K562 (cell line): ENCODE measurements around the gene TBC1D2B. TPM values are rescaled to one million over a fixed set of nuclear protein-coding genes. Genes with fewer than 3 reads are reported as not detected.

ENCODE experiments used
- ATAC-seq: fragments of 200-7000 bp; cut with Tn5 transposase; 3 replicates; pipeline ENCODE4 v1.9.1; 2020; ENCODE audit warnings: moderate library complexity
- BruUV-seq: library from RNA; stranded (reverse); fragments of 400-500 nt; replicated peaks from 2 replicates; lab custom pipeline; 2021; lab: Mats Ljungman, UMichigan
- CTCF ChIA-PET: fragments of 300-600 bp; formaldehyde crosslinking; extraction: SDS; loops from one replicate; lab custom pipeline; 2021; ENCODE audit warnings: low intra/inter-chr PET ratio; lab: Yijun Ruan, JAX
- POLR2A ChIA-PET: fragments of 300-600, 350-650 bp; sonication (Branson Sonifier 250); formaldehyde crosslinking; extraction: SDS; loops from one replicate; lab custom pipeline; 2021; ENCODE audit warnings: antibody characterized with exemption, inconsistent platforms; lab: Yijun Ruan, JAX
- DNase-seq, 4 experiments: peaks; one replicate each; pipeline versions ENCODE4 v3.0.0 to v3.0.0-alpha.2; 2011 to 2018; ENCODE audit warnings: low spot score in 3 of 4, mixed read lengths in 3 of 4; ENCODE audit errors: extremely low read depth in 1 of 4
- FAIRE-seq: peaks from 2 replicates; lab custom pipeline; 2011; peaks lifted over from hg19 to GRCh38; lab: Jason Lieb, UNC
- H2AFZ ChIP-seq: 2 replicates; pipeline ENCODE4 v1.6.0; 2011; ENCODE audit warnings: low read depth, low read length, control low read depth, inconsistent platforms
- H3K27ac ChIP-seq: fragments of 200-600 bp; 3 replicates; pipeline ENCODE4 v1.8.0; 2011; ENCODE audit warnings: low read depth, mild to moderate bottlenecking, control low read depth, inconsistent platforms, low read length, moderate library complexity, mixed read lengths; ENCODE audit errors: extremely low read depth
- H3K27me3 ChIP-seq, 2 experiments: fragments of 300-600 bp in 1 of 2; 2 replicates in 1 of 2; 3 replicates in 1 of 2; pipeline versions ENCODE4 v1.6.0 to v1.8.0; 2011; ENCODE audit warnings: inconsistent platforms in 2 of 2, low read length in 2 of 2, mild to moderate bottlenecking in 1 of 2, mixed read lengths in 1 of 2, moderate library complexity in 1 of 2; ENCODE audit not compliant: control insufficient read depth in 2 of 2, insufficient read depth in 2 of 2
- H3K36me3 ChIP-seq: fragments of 300-600 bp; 3 replicates; pipeline ENCODE4 v1.8.0; 2011; ENCODE audit warnings: mild to moderate bottlenecking, low read length, inconsistent platforms; ENCODE audit not compliant: control insufficient read depth, insufficient read depth
- H3K4me1 ChIP-seq, 2 experiments: fragments of 200-600 bp in 1 of 2; replicated peaks in 1 of 2; 2 replicates in 1 of 2; 3 replicates in 1 of 2; pipeline versions ENCODE4 v1.5.1 to v1.8.0; 2011; ENCODE audit warnings: inconsistent platforms in 2 of 2, low read length in 2 of 2, mild to moderate bottlenecking in 1 of 2, mixed read lengths in 1 of 2, moderate library complexity in 1 of 2; ENCODE audit not compliant: control insufficient read depth in 2 of 2, insufficient read depth in 2 of 2
- H3K4me2 ChIP-seq: 2 replicates; pipeline ENCODE4 v1.6.1; 2011; ENCODE audit warnings: low read length, control low read depth, inconsistent platforms, mixed read lengths; ENCODE audit not compliant: insufficient read depth
- H3K4me3 ChIP-seq: fragments of 200-600 bp; sonication (generic), shearing (Covaris generic); 2 replicates; pipeline ENCODE4 v1.5.1; 2016; ENCODE audit warnings: control low read depth, inconsistent platforms
- H3K79me2 ChIP-seq: fragments of 200-600 bp; 3 replicates; pipeline ENCODE4 v1.8.0; 2011; ENCODE audit warnings: low read length, inconsistent platforms; ENCODE audit not compliant: control insufficient read depth, insufficient read depth
- H3K9ac ChIP-seq, 2 experiments: 2 replicates each; pipeline versions ENCODE4 v1.6.0 to v1.6.1; 2011; ENCODE audit warnings: low read depth in 2 of 2, low read length in 2 of 2, control low read depth in 1 of 2, inconsistent platforms in 1 of 2, mild to moderate bottlenecking in 1 of 2, mixed read lengths in 1 of 2; ENCODE audit not compliant: insufficient read depth in 1 of 2
- H3K9me1 ChIP-seq: one replicate; pipeline ENCODE4 v1.6.0; 2011; ENCODE audit warnings: inconsistent platforms, mild to moderate bottlenecking, low read length, moderate library complexity; ENCODE audit not compliant: control insufficient read depth, insufficient read depth
- H3K9me3 ChIP-seq: replicated peaks from 2 replicates; pipeline ENCODE4 v1.5.1; 2011; ENCODE audit warnings: low read depth, low read length, inconsistent platforms; ENCODE audit not compliant: control insufficient read depth, insufficient read depth
- H4K20me1 ChIP-seq: replicated peaks from 2 replicates; pipeline ENCODE4 v1.6.1; 2011; ENCODE audit warnings: low read length, inconsistent platforms, mixed read lengths; ENCODE audit not compliant: control insufficient read depth, insufficient read depth
- BCOR ChIP-seq: fragments of 450-650 bp; IDR thresholded peaks from 2 replicates; pipeline ENCODE4 v1.6.1; 2016
- CBX8 ChIP-seq: fragments of 200-600 bp; sonication (generic); IDR thresholded peaks from 2 replicates; pipeline ENCODE4 v1.6.1; 2012; ENCODE audit warnings: borderline replicate concordance, mixed run types, low read depth, mild to moderate bottlenecking, moderate library complexity, mixed read lengths, low read length, control low read depth, inconsistent platforms; ENCODE audit not compliant: poor library complexity, severe bottlenecking; ENCODE audit errors: extremely low read depth
- CEBPB ChIP-seq: fragments of 450-650 bp; IDR thresholded peaks from 2 replicates; pipeline ENCODE4 v1.6.1; 2016; ENCODE audit warnings: missing genetic modification characterization, missing compliant biosample characterization
- ETV1 ChIP-seq: fragments of 450-650 bp; conservative IDR thresholded peaks from 2 replicates; pipeline ENCODE4 v1.6.1; 2016; ENCODE audit warnings: missing genetic modification characterization, control low read depth, low read depth, missing compliant biosample characterization
- ETV6 ChIP-seq, 3 experiments: fragments of 150-350 bp in 1 of 3; sonication (generic) in 1 of 3; formaldehyde crosslinking in 1 of 3; IDR thresholded peaks; 2 replicates each; pipeline versions ENCODE4 v1.6.1 to v1.8.0; 2014 to 2022; ENCODE audit warnings: borderline replicate concordance in 2 of 3, low read depth in 2 of 3, antibody characterized with exemption in 1 of 3, low read length in 1 of 3, mild to moderate bottlenecking in 1 of 3, missing genetic modification reagents in 1 of 3
- ILK ChIP-seq: fragments of 450-650 bp; IDR thresholded peaks from 2 replicates; pipeline ENCODE4 v1.6.1; 2016; ENCODE audit warnings: missing genetic modification characterization, low read depth, mild to moderate bottlenecking, missing compliant biosample characterization, moderate library complexity, borderline replicate concordance
- LARP7 ChIP-seq: fragments of 450-650 bp; IDR thresholded peaks from 2 replicates; pipeline ENCODE4 v1.6.1; 2016
- MEF2D ChIP-seq: conservative IDR thresholded peaks from 2 replicates; pipeline ENCODE4 v1.6.1; 2016; ENCODE audit warnings: low read depth, missing genetic modification characterization, missing compliant biosample characterization
- RAD21 ChIP-seq, 2 experiments: fragments of 250-450 bp in 1 of 2; fragments of 450-650 bp in 1 of 2; sonication (Bioruptor Pico) in 1 of 2; formaldehyde crosslinking in 1 of 2; IDR thresholded peaks in 1 of 2; conservative IDR thresholded peaks in 1 of 2; 2 replicates each; pipeline versions ENCODE4 v1.4.0 to v1.8.0; 2020 to 2022; ENCODE audit warnings: mild to moderate bottlenecking in 2 of 2, moderate library complexity in 1 of 2
- SMAD4 ChIP-seq: fragments of 250-450 bp; sonication (Bioruptor Pico); conservative IDR thresholded peaks from 2 replicates; pipeline ENCODE4 v1.8.0; 2021; ENCODE audit warnings: inconsistent platforms, mild to moderate bottlenecking, moderate library complexity
- THRA ChIP-seq: fragments of 450-650 bp; IDR thresholded peaks from 2 replicates; pipeline ENCODE4 v1.6.1; 2017; ENCODE audit warnings: mild to moderate bottlenecking, moderate library complexity
- ZNF436 ChIP-seq: fragments of 250-450, 450-650 bp; sonication (Bioruptor Pico); formaldehyde crosslinking; IDR thresholded peaks from 2 replicates; pipeline ENCODE4 v1.7.0; 2020; ENCODE audit warnings: mild to moderate bottlenecking
- WGBS: fragments of 100-300 bp; shearing (Covaris generic); methylation state at CpG from one replicate; pipeline ENCODE4 v1.1.6; 2016; ENCODE audit warnings: low coverage, mixed read lengths; ENCODE audit not compliant: insufficient coverage; ENCODE audit errors: missing lambda C conversion rate; 5-methylcytosine and 5-hydroxymethylcytosine counted together
- in situ Hi-C: fragments of 300-500 bp; cut with MboI; formaldehyde crosslinking; loops from 4 replicates; pipeline ENCODE4 v1.15.0; 2018; ENCODE audit warnings: inconsistent platforms, mixed read lengths
- intact Hi-C: fragments of 100-400 bp; cut with micrococcal nuclease; formaldehyde crosslinking; loops from 2 replicates; pipeline ENCODE4 v1.14.2; 2022
- polyA plus RNA-seq, 8 experiments: library from polyadenylated mRNA; depleted of rRNA in 4 of 8; stranded (reverse) in 5 of 8; unstranded in 3 of 8; fragments of >200 nt; fragmentation: Nextera tagmentation in 2 of 8; fragmentation: Illumina TruSeq in 1 of 8; extraction: Ambion mirVana in 2 of 8; extraction: Trizol in 1 of 8; gene quantifications; 2 replicates each; pipeline versions ENCODE4 v1.2.1 to v1.2.3, GENCODE V29; 2011 to 2014; ENCODE audit warnings: inconsistent platforms in 1 of 8, missing spikeins in 1 of 8
- total RNA-seq, 7 experiments: library from RNA; depleted of rRNA in 6 of 7; stranded (reverse); fragments of >200 nt in 6 of 7; fragmentation: Illumina TruSeq in 2 of 7; extraction: Trizol in 2 of 7; gene quantifications; 2 replicates each; pipeline versions ENCODE4 v1.2.1 to v1.2.3, GENCODE V29; 2011 to 2021; ENCODE audit warnings: low replicate concordance in 1 of 7
- TF ChIP-seq, protein P1 (sequence below): sonication (generic); formaldehyde crosslinking; IDR thresholded peaks from 2 replicates; pipeline ENCODE4 v1.8.0; 2022; ENCODE audit warnings: missing genetic modification reagents, mild to moderate bottlenecking, moderate library complexity, borderline replicate concordance
- TF ChIP-seq, protein P2 (sequence below), 3 experiments: fragments of 200-800 bp in 1 of 3; sonication (Bioruptor generic) in 1 of 3; sonication (generic) in 1 of 3; formaldehyde crosslinking in 1 of 3; IDR thresholded peaks; 2 replicates each; pipeline versions ENCODE4 v1.6.1 to v1.8.0; 2016 to 2022; ENCODE audit warnings: mild to moderate bottlenecking in 2 of 3, missing compliant biosample characterization in 2 of 3, missing genetic modification characterization in 2 of 3, missing genetic modification reagents in 1 of 3
- TF ChIP-seq, protein P3 (sequence below): fragments of 450-650 bp; IDR thresholded peaks from 2 replicates; pipeline ENCODE4 v1.7.0; 2016; ENCODE audit warnings: borderline replicate concordance

Gene TBC1D2B
- total and polyA plus RNA-seq, 9 of the 15 experiments (the other 6 are each of a cell fraction or from before 2014, with no cell fraction given): 0.15 to 16.3 (median 8.9) TPM

DNA sequence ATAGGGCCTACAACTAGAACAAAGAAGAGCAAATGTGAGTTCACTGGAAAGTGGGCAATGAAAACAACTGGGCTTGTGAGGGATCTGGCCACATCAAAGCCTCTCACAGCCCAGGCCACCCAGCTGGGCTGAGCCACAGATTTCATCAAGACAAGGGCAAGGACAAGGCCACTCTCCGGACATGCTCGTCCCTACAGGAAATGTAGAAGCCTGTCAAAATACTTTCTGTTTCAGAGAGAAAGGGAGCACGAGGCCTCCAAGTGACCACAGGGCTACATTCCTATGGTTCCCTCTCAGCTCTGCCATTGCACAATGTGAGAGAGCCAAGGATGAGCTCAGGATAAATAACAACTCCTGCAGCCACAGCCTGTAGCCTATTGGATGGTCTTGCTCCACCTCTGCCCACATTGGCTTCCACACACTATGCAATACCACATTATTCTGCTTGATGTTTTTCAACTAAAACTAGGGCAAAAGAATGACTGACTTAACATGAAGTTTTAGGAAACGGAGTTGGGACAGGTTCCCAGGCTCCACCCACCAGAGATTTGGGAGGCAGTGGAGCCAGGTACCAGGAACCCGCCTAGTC lies 12.1 kb downstream of the TBC1D2B start:
- WGBS: 52% methylated on average over 5 of the region's 5 CpGs
- no peak overlapping the region for H3K4me2 ChIP-seq
- H3K9ac ChIP-seq: no peak overlapping the region
- H3K36me3 ChIP-seq: no peaks in the 10 kb centered on the region
- POLR2A ChIA-PET: interaction anchor here (0.7 kb wide), 2 partner anchors 10 to 19 kb away, joined by 3 to 4 read pairs; no protein-coding TSS in a partner anchor
- no peak for DNase-seq
- H3K9me1 ChIP-seq: no peaks in the 10 kb centered on the region
- no peak for FAIRE-seq
- intact Hi-C loops: no loop called here
- CTCF ChIA-PET: no interaction called here
- peaks cover 8% of the 10 kb centered on the region for H4K20me1 ChIP-seq
- ATAC-seq: peak; percentile 43; the same call in 2 of the 3 replicates
- H3K4me3 ChIP-seq: no peak overlapping the region
- H3K79me2 ChIP-seq: peaks cover 22% of the 10 kb centered on the region; the same call in 2 of the 3 replicates
- H3K4me1 ChIP-seq: peaks cover 0 to 37% of the 10 kb centered on the region in 2 experiments; a peak in 4 of 5 replicates
- H3K27ac ChIP-seq: no peak overlapping the region
- BruUV-seq: no TSS peak
- H3K9me3 ChIP-seq: no peaks in the 10 kb centered on the region
- H3K27me3 ChIP-seq: no peaks in the 10 kb centered on the region
- no peak overlapping the region for H2AFZ ChIP-seq
- in situ Hi-C loops: no loop called here
- TF ChIP-seq BCOR (no peak), SMAD4 (CRISPR knock-in tag) (no peak), ILK (no peak), THRA (no peak), MEF2D (tag) (no peak), LARP7 (no peak), CEBPB (tag) (peak; percentile 91), ZNF436 (CRISPR knock-in tag) (no peak), ETV1 (peak; percentile 81), RAD21 (CRISPR knock-in tag; conservative IDR thresholded peaks at IDR 0.05 in 1 of 2, IDR thresholded peaks at IDR 0.05 in 1 of 2) (0 out of 4 replicates have a peak, but pooled peaks of 1 of the 2 experiments have one; percentile 3), ETV6 (IDR thresholded peaks at IDR 0.05; ENCODE audit: borderline replicate concordance in 1 of 2, low read depth in 2 of 2, low read length in 1 of 2) (no peak), ETV6 (CRISPR knock-in tag; IDR thresholded peaks at IDR 0.05; ENCODE audit: borderline replicate concordance) (no peak), CBX8 (no peak)
- TF ChIP-seq, protein P1, sequence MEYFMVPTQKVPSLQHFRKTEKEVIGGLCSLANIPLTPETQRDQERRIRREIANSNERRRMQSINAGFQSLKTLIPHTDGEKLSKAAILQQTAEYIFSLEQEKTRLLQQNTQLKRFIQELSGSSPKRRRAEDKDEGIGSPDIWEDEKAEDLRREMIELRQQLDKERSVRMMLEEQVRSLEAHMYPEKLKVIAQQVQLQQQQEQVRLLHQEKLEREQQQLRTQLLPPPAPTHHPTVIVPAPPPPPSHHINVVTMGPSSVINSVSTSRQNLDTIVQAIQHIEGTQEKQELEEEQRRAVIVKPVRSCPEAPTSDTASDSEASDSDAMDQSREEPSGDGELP: peak; percentile 74
- TF ChIP-seq, protein P2, sequence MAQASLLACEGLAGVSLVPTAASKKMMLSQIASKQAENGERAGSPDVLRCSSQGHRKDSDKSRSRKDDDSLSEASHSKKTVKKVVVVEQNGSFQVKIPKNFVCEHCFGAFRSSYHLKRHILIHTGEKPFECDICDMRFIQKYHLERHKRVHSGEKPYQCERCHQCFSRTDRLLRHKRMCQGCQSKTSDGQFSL (CRISPR knock-in tag; IDR thresholded peaks at IDR 0.05): no peak
- TF ChIP-seq, protein P2 (tag; IDR thresholded peaks at IDR 0.05): no peak
- TF ChIP-seq, protein P3, sequence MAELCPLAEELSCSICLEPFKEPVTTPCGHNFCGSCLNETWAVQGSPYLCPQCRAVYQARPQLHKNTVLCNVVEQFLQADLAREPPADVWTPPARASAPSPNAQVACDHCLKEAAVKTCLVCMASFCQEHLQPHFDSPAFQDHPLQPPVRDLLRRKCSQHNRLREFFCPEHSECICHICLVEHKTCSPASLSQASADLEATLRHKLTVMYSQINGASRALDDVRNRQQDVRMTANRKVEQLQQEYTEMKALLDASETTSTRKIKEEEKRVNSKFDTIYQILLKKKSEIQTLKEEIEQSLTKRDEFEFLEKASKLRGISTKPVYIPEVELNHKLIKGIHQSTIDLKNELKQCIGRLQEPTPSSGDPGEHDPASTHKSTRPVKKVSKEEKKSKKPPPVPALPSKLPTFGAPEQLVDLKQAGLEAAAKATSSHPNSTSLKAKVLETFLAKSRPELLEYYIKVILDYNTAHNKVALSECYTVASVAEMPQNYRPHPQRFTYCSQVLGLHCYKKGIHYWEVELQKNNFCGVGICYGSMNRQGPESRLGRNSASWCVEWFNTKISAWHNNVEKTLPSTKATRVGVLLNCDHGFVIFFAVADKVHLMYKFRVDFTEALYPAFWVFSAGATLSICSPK: no peak
